HG02678 (cell line): ENCODE data around the gene IGFBP5.
A peak's percentile ranks its signal among the peaks of the same experiment; 100 is the strongest.

ENCODE experiments used
- ATAC-seq: cut with Tn5 transposase; IDR thresholded peaks from one replicate; pipeline ENCODE4 v1.9.1; 2021; ENCODE audit warnings: mild to moderate bottlenecking, moderate library complexity; ENCODE audit not compliant: unreplicated experiment

IGFBP5 gene

GRCh38 chr2:216715402-216715974, 20.1 kb upstream of the IGFBP5 start:
- ATAC-seq: no peak

DNA sequence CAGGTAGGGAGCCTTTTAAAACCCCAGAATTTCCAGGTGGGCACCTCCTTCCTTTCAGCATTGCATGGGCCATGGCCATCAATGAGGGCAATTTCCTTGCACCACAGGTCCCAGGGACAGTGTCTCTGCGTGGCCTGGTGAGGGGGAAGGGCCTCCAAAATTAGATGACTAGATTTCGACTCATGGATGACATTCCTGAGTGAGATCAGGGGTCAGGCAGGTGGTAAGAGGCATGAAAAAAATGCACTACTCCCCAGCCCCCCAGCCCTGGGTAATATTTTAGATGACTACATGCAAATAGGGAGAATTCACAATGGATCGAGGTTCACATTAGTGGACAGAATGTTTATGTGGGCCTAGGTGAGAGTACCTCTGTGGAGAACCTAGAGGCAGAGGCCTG, 19.0 kb upstream of the IGFBP5 start:
- no peak for ATAC-seq

- no peak for ATAC-seq
These were observed 18.5 kb upstream of the IGFBP5 start for GRCh38 chr2:216713691-216714336.

DNA sequence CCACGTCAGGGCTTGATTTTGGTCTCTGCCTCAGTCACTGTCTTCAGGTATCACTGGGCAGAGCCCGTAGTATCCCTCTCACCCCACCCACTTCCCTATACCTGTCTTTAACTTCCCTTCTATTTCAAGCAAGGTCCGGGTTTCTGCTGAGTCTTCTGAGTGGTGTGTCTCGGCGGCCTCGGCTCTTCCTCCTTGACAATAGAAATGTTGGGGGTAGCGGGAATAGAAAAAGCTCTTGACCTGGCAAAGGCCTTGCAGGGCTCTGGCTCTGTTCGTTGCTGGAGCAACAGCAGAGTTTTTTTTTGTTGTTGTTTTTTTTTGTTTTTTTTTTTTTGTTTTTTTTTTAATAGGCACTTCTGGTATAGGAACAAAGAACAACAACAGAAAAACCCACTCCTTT, 16.0 kb upstream of the IGFBP5 start:
- ATAC-seq: no peak

DNA sequence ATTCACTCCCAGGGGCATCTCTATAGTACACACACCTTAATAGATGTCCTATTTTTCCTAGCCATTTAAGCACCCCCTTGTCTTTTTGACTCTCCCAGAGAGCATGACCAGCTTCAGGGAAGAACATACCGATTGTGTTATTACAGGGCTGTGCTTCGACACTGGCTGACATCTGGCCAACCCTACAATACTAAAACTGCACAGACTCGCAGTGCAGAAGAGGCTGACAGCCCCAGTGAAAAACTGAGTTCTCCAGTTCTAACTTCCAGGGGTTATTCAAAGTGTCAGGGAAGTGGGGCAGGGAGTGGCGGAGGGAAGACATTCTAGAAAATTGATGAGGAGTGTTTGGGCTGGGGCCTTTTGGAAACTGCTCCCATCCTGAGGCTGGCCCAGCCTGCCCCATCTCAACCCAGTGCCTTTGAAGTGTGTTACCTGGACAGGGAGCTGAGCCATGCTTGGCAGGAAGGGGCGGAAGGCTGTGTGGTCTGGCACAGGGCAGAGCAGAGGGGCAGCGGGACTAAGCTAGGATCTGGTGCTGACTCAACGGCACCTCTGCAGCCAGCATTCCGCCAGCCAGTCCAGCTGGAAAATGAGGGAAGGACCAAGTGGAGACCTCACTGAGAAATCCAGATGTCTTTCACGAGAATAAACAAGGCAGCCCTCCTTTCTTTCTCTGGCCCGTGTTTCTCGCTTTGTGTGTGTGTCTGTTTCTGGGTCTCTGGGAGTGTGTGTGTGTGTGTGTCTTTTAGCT, 15.4 kb upstream of the IGFBP5 start:
- ATAC-seq: no peak

DNA sequence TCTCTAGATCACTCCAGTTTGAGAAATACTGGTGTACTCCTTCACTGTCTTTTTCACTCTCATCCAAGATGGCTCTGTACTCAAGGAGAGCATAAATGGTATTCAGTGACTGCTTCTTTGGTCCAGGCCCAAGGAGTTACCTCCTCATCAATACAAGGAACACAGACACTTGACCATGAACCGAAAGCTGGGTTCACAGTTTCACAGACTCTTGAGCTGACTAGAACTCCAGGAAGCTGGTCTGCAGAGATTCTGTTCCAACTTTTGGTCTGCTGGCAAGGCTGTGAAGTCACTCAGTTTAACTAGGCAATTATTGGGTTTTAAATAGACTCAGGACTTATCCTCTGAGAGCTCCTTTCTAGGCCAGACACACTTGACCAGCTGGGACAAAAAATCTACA, 7.4 kb upstream of the IGFBP5 start:
- ATAC-seq: no peak

DNA sequence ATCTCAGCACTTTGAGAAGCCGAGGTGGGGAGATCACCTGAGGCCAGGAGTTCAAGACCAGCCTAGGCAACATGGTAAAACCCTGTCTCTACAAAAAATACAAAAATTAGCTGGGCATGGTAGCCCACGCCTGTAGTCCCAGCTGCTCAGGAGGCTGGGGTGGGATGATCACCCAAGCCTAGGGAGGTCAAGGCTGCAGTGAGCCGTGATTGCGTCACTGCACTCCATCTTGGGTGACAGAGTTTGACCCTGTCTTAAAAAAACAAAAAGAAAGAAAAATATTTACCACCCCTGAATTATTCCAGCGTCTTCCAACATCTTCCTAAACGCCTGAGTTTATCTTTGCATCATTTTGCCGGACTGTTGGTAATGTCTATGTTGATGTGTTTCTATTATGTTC, 6.2 kb upstream of the IGFBP5 start:
- no peak for ATAC-seq

GRCh38 chr2:216700781-216701180, 5.4 kb upstream of the IGFBP5 start:
- no peak for ATAC-seq

- ATAC-seq: no peak
These were observed 4.8 kb upstream of the IGFBP5 start for GRCh38 chr2:216700088-216700567.

DNA sequence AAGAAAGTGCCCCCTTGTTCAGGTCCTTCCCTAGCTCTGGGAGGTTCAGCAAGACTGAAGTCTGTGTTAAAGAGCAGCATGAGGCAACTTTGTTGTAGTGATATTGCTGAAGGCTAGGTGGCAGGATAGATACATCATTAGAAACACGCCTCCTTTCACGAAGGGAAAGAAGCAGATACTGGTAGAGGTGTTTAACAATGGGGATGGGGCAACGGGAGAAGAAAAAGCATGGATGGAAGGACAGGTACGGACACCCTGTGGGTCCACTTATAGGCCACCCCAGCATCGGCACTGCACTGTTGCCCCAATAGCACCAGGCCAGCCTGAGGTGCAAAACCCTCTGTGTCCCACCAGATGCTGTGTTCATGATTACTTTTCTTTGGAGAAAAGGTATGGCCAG, 3.5 kb upstream of the IGFBP5 start:
- ATAC-seq: peak; percentile 74

- no peak for ATAC-seq
These were observed 2.9 kb upstream of the IGFBP5 start for GRCh38 chr2:216698293-216698692.

- no peak for ATAC-seq
These were observed 1.6 kb upstream of the IGFBP5 start for GRCh38 chr2:216696751-216697560.

DNA sequence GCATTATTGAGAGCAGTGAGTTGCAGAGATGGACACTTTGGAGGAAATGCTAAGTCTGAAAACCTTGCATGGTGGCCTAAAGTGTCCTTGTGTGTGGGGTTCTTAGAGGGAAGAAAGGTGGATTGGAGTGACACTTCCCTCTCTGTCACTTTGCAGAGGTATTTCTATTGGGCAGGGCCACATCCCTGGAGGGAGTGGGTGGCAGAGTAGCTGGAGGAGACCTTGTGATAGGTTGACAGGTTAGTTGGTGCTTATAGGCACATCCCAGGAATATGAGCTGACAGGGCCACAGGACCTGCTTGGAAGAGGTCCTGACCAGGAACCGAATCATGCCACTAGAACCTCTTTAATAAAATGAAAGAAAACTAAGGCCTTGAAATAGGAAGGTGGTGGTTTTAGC, 972 bp upstream of the IGFBP5 start:
- ATAC-seq: no peak

DNA sequence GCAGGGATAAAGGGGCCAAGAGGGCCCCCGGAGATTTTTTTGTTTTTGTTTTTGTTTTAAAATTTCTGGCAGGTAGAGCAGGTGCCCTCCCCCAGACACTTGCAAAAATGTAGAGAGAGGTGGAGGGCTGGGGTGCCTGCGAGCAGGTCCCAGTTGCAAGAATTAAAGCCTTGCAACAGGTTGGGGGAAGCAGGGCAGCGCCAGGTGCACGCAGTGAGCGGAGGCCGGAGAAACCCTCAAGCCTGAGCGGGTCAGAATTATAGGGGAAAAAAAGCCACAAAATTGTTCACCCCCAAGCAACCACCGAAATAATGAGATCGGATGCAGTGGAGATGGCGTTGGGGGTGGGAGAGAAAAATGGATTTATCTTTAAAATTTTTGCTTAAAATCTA, 527 bp downstream of the IGFBP5 start:
- no peak for ATAC-seq

- ATAC-seq: no peak
These were observed 1.1 kb downstream of the IGFBP5 start for GRCh38 chr2:216694082-216694825.

- no peak for ATAC-seq
These were observed 1.8 kb downstream of the IGFBP5 start for GRCh38 chr2:216693414-216694080.

GRCh38 chr2:216692636-216693413, 2.5 kb downstream of the IGFBP5 start:
- no peak for ATAC-seq

GRCh38 chr2:216690853-216691741, 4.3 kb downstream of the IGFBP5 start:
- ATAC-seq: no peak
